BJ (cell line): ENCODE results near the gene ZNF423. TPM values are rescaled to one million over a fixed set of nuclear protein-coding genes. Genes with fewer than 3 reads are reported as not detected.

ENCODE experiments used
- CTCF ChIA-PET: fragments of 350-600 bp; formaldehyde crosslinking; extraction: SDS; loops from one replicate; lab custom pipeline; 2021; ENCODE audit warnings: antibody characterized with exemption, inconsistent platforms; lab: Yijun Ruan, JAX
- POLR2A ChIA-PET: fragments of 300-600 bp; sonication (Branson Sonifier 250); formaldehyde crosslinking; extraction: SDS; loops from one replicate; lab custom pipeline; 2021; ENCODE audit warnings: antibody characterized with exemption; lab: Charles Lee
- DNase-seq: peaks from one replicate; pipeline ENCODE4 v3.0.0-alpha.2; 2011; ENCODE audit warnings: low read depth
- H3K27me3 ChIP-seq: 2 replicates; pipeline ENCODE4 v1.6.0; 2011; ENCODE audit warnings: low read length; ENCODE audit not compliant: control insufficient read depth, insufficient read depth
- H3K36me3 ChIP-seq: 2 replicates; pipeline ENCODE4 v1.5.1; 2011; ENCODE audit warnings: low read length; ENCODE audit not compliant: control insufficient read depth, insufficient read depth
- H3K4me3 ChIP-seq: 2 replicates; pipeline ENCODE4 v1.5.1; 2011; ENCODE audit warnings: low read depth, mild to moderate bottlenecking, control low read depth, low read length
- CTCF ChIP-seq: IDR thresholded peaks from 2 replicates; pipeline ENCODE4 v1.5.1; 2011; ENCODE audit warnings: low read depth, mild to moderate bottlenecking, control low read depth, inconsistent platforms, low read length, moderate library complexity; ENCODE audit not compliant: insufficient read depth
- polyA plus RNA-seq: library from polyadenylated mRNA; depleted of rRNA; stranded (reverse); fragments of >200 nt; gene quantifications from 2 replicates; pipeline ENCODE4 v1.2.3, GENCODE V29; 2011

ZNF423 gene
- polyA plus RNA-seq, 1 experiment, result 0.22 TPM

- Histone ChIP-seq H3K27me3 (peaks cover 2% of the 10 kb centered on the region), H3K36me3 (no peaks in the 10 kb centered on the region), H3K4me3 (no peak overlapping the region)
- DNase-seq, result no peak
- POLR2A ChIA-PET, result interaction anchor here (0.6 kb wide), 1 partner anchor 12 kb away, joined by 6 read pairs; no protein-coding TSS in a partner anchor
- no peak for TF ChIP-seq CTCF
- CTCF ChIA-PET, result interaction anchor here (1.3 kb wide), 1 partner anchor 13 kb away, joined by 3 read pairs; no protein-coding TSS in a partner anchor
Observed at GRCh38 chr16:49844359-49844758, 11.6 kb downstream of the ZNF423 start.

GRCh38 chr16:49843758-49844157 lies 12.2 kb downstream of the ZNF423 start:
- Histone ChIP-seq H3K36me3 (no peaks in the 10 kb centered on the region), H3K4me3 (no peak overlapping the region), H3K27me3 (peaks cover 2% of the 10 kb centered on the region)
- ChIA-PET POLR2A (interaction anchor here (0.6 kb wide), 1 partner anchor 12 kb away, joined by 6 read pairs; no protein-coding TSS in a partner anchor), CTCF (interaction anchor here (1.3 kb wide), 1 partner anchor 14 kb away, joined by 3 read pairs; no protein-coding TSS in a partner anchor)
- no peak for DNase-seq
- no peak for TF ChIP-seq CTCF

- no peak for DNase-seq
- no peaks in the 10 kb centered on the region for H3K36me3 ChIP-seq
- peaks cover 2% of the 10 kb centered on the region for H3K27me3 ChIP-seq
- ChIA-PET POLR2A (no interaction called here), CTCF (no interaction called here)
- no peak for TF ChIP-seq CTCF
- H3K4me3 ChIP-seq, result no peak overlapping the region
Observed at GRCh38 chr16:49842972-49843371, 12.9 kb downstream of the ZNF423 start.

GRCh38 chr16:49839017-49839825 lies 16.7 kb downstream of the ZNF423 start:
- no peak for DNase-seq
- no peak for TF ChIP-seq CTCF
- Histone ChIP-seq H3K4me3 (no peak overlapping the region), H3K36me3 (no peaks in the 10 kb centered on the region), H3K27me3 (no peaks in the 10 kb centered on the region)
- POLR2A ChIA-PET, result interaction anchor here (0.6 kb wide), 1 partner anchor 87 kb away, joined by 3 read pairs; no protein-coding TSS in a partner anchor
- CTCF ChIA-PET, result interaction anchor here (0.7 kb wide), 1 partner anchor 13 kb away, joined by 3 read pairs; no protein-coding TSS in a partner anchor

- no peak for TF ChIP-seq CTCF
- no peaks in the 10 kb centered on the region for H3K36me3 ChIP-seq
- no peak for DNase-seq
- ChIA-PET POLR2A (interaction anchor here (0.6 kb wide), 1 partner anchor 87 kb away, joined by 3 read pairs; no protein-coding TSS in a partner anchor), CTCF (no interaction called here)
- H3K27me3 ChIP-seq, result no peaks in the 10 kb centered on the region
- H3K4me3 ChIP-seq, result no peak overlapping the region
Observed at GRCh38 chr16:49838441-49839016, 17.4 kb downstream of the ZNF423 start.
